ENCODE data around the gene UCP2.

The UCP2 gene, protein sequence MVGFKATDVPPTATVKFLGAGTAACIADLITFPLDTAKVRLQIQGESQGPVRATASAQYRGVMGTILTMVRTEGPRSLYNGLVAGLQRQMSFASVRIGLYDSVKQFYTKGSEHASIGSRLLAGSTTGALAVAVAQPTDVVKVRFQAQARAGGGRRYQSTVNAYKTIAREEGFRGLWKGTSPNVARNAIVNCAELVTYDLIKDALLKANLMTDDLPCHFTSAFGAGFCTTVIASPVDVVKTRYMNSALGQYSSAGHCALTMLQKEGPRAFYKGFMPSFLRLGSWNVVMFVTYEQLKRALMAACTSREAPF

DNA sequence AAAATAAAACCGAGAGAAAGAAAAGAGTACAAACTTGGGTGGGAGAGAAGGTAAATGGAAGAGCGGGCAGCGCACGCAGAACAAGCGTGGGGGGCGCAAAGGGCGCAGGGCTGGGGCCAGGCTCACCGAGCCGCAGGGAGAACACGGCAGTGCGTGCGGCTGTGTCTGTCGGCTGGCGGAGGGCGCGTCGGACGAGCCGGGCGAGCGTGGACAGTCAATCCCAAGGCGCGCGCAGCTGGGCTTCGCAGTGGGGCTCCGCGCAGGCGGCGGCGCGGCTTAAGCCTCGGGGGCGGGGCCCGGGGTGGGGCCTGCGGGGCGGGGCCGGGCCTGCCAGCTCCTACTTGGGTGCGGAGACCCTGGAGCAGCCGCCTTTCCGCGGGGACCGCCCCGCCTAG, at the start of gene UCP2:
UCP2 (minus strand) TSS at position 249 of the 395 bp plus-strand sequence. CDS start 4,465 bp downstream, outside the sequence.
- DNase-seq: peak; percentile 74

DNA sequence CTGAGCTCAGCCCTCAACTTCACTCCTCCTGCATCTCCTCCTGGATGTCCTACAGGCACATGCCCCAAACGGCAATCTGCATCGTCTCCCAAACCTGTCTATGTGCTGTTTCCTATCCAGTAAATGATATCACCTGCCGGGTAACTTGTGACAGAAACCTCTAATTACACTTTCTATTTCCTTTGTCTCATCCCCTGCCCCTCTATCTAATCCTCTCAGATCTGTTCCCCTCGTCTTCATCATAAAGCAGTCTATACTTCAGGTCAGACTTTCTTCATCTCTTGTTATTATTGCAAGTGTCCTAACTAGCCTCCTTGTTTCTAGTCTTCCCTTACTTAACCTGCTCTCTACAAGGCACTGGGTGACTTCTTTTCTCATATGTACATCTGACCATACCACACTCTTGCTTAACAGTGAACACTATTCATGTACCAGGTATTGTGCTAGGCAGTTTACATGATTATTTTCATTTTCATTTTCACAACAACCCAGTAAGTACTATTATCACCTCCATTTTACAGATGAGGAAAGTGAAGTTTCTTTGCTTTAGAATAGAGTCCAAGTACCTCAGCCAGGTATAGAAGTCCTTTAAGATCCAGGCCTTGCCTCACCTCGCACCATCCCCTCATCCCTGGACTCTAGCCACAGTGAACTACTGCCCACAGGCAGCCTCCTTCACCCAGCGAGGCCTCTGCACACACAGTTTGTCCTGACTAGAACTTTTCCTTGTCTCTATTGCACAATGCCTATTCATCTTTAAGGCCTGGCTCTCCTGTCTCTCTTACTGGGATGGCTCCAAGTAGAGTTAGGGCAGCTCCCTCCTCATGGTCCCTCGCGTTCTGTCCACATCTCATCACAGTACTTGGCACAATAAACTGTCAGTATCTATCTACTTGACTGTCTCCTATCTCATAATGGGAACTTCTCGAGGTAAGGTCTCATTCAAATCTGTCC, 48.4 kb upstream of the UCP2 start:
- no peak for DNase-seq

DNA sequence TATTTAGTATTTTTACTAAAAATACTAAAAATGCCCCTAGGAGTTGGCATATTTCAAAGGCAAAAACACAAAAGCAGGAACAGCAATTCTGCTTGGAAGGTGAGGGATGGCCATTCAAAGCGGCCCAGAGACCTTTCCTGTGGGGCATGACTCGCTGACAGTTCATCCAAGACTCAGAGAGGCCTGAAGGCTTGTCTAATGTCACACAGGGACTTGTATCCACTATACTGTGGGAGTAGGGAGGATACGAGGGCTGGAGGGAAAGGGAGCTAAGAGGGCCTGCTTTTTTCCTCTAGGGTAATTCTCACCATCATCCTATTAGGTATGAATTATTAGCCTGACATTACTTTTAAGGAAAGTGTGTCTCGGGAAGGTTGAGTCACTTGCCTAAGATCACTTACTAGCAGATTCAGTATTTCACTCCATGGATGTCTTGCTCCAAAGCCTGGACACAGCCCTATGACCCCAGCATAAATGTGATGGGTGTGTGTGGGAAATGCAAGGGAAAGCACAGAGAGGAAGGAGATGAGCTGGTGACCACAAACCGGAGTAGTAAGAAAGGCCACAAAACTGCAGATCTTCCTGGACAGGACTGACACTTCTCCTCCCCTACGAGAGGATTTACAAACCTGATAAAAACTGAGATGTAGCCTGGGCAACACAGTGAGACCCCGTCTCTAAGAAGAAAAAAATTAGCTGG, 43.0 kb upstream of the UCP2 start:
- no peak for DNase-seq

DNA sequence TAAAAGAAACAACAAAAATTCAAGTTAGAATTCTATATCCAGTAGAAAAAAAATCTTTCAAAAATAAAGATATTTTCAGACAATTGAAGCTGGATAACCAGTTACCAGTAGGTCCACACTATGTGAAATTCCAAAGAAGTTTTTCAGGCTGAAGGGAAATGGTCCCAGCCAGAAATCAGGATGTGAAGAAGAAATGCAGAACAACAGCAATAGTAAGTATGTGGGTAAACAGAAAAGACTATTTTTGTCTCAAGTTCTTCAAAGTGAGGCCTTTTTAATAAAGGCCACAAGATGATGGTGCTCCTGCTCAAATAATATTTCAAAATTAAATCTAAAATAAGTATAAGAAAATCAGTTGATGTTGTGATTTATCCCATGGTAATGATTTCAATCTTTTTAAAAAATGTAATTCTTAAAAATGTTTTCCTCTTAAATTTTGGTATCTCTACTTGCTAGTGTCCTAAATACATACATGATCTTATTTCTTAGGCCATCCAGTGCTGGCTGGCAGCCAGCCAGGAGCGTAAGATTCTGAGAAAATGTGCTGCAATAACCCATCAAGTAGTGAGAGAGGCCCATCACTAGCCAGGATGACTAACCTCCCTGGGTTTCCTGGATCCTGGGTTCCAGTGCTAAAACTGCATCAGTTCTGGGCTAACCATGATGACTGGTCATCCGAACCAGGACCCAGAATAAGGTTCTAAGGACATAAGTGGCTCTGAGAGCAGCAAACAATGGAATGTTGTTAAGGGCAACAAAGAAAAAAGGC, 41.8 kb upstream of the UCP2 start:
- DNase-seq: no peak

DNA sequence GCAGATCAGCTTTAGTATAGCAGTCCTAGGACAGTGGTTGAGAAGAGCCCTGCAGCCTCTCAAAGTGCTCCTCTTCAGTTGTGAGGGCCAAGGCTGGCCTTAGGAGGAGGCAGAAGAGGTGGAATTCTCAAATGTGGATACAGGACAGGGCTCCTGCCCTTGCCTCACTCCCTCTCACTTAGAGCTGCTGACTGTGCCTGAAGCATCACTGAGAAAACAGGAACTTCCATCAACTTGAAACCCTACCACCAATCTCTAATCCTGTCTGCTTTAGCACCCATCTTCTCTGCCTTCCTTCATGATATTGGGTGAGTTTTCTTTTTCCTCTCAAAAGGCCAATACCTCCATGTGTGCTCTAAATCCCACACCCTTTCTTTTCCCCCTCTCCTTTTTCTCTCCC, 40.6 kb upstream of the UCP2 start:
- no peak for DNase-seq

DNA sequence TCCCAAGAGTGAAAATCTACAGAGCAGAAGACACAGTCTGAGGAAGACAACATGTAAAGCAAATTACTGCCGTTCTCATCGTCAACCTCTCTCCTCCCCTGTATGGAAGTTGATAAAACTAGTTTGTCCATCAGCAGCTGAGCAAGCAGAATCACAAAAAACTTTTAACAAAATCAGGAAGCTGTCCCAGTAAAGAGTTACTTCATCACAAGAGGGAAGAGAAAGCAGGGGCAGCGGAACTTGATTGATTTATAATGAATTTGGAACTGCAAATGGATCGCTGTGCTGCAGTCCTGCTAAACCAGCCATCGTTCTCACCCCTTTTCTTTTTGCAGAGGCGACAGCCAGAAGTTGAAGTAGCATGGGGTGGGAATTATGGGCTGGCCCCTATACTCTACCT, 39.9 kb upstream of the UCP2 start:
- no peak for DNase-seq

DNA sequence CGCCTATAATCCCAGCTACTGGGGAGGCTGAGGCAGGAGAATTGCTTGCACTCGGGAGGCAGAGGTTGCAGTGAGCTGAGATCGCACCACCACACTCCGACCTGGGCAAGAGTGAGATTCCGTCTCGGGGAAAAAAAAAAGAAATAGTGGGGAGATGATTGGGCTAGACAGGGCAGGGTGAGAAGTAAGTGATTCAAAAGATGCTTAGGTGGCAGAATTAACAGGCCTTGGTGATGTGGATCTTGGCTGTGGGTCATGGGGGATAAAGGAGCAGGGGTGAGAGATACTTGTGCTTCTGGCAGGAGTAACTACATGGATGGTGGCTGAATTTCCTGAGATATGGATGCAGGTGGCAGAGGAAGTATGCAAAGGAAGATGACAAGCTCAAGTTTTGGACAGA, 39.4 kb upstream of the UCP2 start:
- DNase-seq: no peak

DNA sequence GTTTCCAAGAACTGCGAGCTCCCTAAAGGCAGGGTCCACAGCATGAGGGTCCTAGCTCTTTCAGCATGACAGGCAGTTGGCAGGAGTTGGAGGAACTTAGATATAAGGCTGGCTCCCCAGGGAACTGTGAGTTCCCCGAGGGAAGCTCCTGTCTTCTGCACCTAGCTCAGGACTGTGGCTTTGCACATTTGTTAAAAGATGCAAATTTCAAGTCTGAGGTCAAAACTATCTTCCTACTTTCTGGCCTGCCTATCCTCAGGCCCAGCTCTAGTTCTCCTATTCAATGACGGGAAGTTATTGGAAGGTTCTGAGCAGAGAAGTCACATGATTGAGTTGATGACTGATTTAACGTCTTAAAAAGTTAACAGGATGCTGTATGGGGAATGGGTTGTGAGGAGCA, 37.9 kb upstream of the UCP2 start:
- no peak for DNase-seq

DNA sequence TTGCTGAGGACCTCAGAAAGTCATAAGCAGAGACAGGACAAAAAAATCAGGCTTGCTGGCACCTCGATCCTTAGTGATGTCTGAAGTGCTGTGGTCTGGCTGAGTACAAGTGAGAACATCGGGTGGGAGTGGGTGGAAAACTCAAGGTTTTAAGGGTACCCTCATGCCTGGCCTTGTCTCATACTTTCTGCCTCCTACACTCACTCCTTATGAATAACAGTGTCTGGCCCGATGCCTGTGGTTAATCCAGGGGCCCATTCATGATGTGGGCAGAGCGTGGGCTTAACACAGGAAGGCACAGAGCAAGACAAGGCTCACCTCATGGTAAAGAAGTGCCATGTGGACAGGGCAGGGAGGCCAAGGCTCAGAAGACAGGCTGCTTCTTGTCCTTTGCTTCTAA, 37.2 kb upstream of the UCP2 start:
- no peak for DNase-seq

DNA sequence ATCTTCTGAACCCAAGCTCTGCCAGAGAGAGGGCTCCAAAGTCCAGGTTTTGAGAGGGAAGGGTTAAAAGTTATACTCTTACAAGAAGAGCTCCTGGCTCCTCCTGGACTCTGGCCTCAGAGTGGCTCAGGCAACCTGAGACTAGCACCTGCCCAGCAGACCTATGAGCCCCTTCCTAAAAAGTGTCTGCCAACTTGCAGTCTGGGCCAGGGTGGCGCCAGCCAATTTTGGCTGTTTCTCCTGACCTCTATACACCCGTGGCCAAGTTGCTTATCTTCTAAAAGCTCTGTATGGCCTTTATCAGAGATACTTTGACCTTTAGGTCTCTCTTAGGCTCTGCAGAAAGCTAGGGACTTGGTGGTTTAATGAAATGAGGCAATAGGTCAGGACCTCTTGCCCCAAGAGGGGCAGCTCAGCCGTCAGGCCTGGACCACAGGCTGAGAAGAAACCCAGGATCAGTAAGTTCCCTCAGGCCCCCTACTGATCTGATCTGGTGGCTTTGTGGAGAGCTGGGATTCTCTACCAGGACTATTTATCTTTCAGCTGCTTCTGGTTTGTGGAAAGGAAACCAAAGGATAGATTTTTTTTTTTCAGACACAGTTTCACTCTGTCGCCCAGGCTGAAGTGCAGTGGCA, 36.6 kb upstream of the UCP2 start:
- DNase-seq: no peak

DNA sequence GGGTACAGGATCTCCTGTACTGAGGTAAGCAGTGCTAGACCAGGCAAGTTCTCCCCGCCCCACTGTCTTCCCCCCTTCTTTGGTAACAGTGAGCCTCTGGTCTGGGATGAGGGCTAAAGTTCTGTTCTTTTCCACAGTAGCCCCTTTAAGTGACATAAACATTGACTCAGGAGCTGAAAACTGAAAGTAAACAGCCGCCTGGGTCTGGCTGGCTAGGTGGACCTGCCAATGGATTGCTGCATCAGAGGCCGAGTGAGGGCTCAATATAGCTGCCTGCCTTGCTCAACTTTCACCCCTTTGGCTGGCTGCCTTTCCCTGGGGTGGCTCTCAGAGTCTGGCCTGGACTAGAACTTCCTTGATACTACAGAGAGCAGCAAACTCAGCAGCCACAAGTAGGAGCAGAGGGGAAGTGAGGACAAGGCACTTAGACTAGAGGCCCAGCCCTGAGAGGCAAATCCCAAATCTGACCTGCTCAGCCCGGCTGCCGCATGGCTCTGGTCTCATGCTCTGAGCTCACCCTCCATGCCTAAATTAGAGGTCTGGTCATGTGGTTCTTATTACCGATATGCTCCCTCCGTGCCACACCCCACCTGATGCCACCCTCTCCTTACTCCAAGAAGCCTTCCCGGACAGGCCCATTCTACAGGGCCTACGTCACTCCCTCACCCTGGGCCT, 35.8 kb upstream of the UCP2 start:
- DNase-seq: peak; percentile 84

DNA sequence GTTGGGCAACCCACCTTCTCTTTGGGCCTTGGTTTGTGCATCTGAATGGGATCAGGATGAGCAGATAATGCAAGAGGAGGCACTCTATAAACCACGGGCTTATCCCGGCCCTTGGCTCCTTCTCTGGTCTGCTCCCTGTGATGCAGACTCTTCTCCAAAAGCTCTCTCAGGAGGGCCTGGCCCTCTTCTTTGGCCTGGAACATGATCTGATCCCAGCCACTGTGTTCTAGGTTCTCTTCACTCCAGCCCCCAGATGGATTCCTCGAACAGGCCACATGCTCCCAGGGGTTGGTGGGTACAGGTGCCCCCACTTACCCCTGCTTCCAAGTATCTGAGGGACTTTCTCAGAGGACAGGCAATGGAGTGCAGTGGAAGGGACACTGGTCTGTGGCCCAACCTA, 35.0 kb upstream of the UCP2 start:
- DNase-seq: no peak

DNA sequence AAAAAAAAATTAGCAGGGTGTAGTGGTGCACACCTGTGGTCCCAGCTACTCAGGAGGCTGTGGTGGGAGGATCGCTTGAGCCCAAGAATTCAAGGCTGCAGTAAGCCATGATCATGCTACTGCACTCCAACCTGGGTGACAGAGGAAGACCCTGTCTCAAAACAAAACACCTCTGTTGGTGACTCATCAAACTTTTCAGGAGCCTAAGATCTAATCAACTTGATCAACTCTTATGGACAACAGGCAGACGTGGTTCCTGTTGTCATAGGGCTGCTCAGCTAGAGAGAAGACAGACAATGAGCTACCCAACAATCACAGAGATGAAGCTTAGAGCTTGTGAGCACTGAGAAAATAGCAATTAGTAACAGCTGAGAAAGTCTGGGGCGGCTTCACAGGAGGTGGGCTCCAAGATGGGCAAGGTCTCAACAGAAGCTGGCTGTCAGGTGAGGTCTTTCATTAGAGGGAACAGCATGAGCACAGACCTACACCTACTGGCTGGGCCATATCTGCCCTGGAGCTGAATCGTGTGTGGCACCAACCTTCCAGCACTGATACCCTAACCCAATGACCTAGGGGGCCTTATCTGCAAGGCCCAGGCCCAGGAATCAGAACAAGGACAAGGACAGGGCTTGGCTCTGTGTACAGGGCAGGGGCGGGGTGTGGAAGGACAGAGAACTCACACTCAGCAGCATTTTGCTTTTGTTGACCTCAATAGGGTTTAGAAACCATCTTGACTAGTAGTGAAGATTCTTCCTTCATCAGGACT, 33.5 kb upstream of the UCP2 start:
- DNase-seq: no peak

DNA sequence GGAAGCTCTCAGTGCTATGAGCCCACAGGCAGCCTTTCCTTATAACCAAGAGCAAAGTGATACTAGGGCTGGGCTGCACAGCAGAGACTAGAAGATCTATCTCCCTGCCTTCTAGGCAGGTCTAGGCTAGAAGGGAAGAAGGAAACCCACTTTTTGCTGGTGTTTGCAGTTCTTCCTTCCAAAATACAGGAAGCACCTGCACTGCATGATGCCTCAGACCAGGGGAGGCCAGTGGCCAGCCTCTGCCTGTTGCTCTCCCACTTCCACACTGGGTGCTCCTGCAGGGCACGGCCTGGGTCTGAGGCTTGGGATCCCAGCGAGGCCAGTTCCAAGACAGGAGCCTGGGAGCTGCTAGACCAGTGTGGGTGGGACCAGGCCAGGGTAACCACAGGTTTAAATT, 32.2 kb upstream of the UCP2 start:
- DNase-seq: no peak

DNA sequence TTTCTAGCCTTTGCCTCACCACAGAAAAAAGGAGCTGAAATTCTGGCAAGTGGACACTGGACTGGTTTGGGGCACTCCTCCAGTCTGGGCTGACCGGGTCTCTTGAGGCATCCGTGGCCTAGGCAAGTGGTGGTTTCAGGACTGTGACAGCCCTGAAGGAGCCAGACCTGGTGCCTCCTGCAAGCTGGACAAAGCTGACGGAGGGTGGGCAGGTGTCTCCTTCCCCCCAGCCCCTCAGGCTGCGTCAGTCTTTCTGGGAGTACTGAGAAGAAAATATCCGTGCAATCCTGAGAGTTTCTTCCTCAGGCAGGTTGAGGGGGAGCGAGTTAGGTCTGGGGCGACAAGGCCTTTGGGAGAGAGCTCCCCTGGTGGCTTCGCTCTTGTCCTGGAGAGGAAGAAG, 30.5 kb upstream of the UCP2 start:
- no peak for DNase-seq

DNA sequence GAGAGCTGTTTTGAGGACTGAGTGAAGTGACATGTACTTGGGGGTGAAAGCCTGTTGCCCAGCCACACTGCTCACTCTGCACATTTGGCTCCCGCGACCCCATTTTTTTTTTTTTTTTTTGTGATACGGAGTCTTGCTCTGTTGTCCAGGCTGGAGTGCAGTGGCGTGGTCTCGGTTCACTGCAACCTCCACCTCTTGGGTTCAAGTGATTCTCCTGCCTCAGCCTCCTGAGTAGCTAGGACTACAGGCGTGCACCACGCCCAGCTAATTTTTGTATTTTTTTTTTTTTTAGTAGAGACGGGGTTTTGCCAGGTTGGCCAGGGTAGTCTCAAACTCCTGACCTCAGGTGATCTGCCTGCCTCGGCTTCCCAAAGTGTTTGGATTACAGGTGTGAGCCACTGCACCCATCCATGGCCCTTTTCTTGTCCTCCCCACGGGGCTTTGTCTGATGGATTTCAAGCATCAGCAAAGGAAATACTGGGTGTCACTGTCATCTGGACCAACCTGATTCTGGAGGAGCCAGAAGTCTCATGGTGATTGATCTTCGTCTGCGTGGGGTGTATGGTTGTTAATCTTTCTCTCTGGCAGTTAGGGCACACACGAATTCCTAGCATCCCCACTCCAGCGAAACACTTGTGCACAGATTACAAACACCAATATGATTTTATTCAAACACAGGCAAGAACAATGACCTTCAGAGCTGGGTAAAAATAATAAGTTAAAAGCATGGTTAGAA, 29.6 kb upstream of the UCP2 start:
- no peak for DNase-seq

DNA sequence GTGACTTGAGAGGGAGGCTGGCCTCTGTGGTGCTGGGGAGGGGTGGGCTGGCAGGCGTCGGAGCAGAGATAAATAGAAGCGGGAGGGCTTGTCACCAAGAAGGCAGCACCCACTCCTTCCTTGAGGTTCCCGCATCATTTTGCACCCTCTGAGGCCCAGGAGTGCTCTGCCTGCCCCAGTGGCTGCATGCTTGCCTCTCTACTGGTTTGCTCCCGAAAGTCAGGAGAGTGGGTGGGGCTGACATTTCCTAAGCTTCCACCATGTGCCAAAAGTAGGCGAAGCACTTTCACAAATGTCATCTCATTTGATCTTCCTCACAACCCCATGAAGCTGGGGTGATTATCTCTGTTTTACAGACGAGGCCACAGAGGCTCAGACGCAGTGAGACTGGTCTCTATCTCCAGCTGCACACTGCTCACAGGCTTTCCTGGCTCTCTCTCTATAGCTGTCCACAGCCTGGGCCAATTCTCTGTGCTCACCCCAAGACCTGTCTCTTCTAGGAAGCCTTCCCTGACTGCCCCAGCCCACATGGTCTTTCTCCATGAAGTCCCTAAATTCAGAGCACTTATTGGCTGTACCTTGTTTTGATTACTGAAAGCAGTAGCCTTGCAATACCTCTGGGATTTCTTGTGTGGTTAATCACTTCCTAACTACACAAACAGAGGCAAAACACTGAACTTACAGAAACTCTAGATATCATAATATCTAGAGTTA, 28.9 kb upstream of the UCP2 start:
- DNase-seq: no peak

DNA sequence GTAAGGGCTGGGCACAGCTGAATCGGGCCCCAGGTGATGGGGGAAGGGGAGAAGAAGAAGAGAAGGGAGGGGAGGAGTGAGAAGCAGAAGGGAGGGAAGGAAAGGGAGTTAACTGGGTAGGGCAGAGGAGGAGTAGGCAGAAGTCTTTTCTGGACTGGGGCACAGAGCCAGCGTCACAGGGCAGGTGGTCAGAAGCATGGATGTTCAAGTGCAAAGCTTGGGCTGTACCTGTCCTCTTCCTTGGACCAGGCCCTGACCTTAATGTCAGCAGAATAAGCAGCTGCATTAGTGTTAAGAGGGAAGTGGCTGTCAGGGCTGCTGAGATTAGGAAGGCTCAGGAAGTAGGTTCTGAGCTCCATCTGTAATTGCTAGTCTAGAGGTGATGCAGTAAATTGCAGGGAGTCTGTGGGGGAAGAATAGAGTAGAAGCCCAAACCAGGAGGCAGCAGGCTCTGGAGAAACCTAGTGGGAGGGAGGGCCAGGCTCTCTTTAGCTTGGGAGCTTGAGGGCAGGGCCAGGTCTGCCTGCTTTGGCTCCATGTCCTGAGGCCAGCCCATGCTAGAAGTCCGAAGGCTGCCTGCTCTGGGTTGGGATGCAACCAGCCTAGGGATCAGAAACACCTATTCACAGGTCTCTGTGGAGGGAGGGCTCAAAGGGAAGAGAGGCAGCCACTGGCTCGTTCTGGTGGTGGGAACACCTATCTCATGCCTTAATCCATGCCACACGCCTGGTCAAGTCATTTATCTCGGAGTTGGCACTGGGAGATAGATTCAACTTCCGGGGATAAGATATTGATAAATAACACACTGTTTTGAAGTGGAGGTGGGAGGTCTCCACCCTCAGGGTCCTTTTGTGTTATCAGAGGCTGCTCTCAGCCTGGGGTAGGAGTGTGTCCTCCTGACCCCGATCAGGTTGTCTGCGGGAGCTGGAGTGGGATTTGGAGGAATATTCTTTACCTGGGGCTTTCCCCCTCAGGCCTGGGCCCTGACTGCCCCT, 28.0 kb upstream of the UCP2 start:
- DNase-seq: no peak
